MM.1S (cell line): ENCODE data around the gene ACKR3.

ENCODE experiments used
- DNase-seq: peaks from one replicate; pipeline ENCODE4 v3.0.0-alpha.2; 2015
- H2AFZ ChIP-seq: fragments of 300-600 bp; sonication (generic); 2 replicates; pipeline ENCODE4 v1.6.0; 2016; ENCODE audit warnings: antibody characterized with exemption, low read length
- H3F3A ChIP-seq: fragments of 300-600 bp; sonication (generic); 2 replicates; pipeline ENCODE4 v1.6.1; 2016; ENCODE audit warnings: mild to moderate bottlenecking, antibody characterized with exemption, low read length, moderate library complexity, mixed read lengths; ENCODE audit not compliant: insufficient read depth
- H3K27ac ChIP-seq: fragments of 300-600 bp; sonication (generic); 2 replicates; pipeline ENCODE4 v1.5.1; 2016; ENCODE audit warnings: mild to moderate bottlenecking, low read length
- H3K27me3 ChIP-seq: fragments of 300-600 bp; sonication (generic); replicated peaks from 2 replicates; pipeline ENCODE4 v1.6.0; 2016; ENCODE audit warnings: low read length; ENCODE audit not compliant: insufficient read depth
- H3K36me3 ChIP-seq: fragments of 300-600 bp; sonication (generic); replicated peaks from 2 replicates; pipeline ENCODE4 v1.6.1; 2016; ENCODE audit warnings: mild to moderate bottlenecking, low read length, mixed read lengths; ENCODE audit not compliant: insufficient read depth
- H3K4me1 ChIP-seq: fragments of 300-600 bp; sonication (generic); 2 replicates; pipeline ENCODE4 v1.6.1; 2016; ENCODE audit warnings: low read length, mixed read lengths
- H3K4me2 ChIP-seq: fragments of 300-600 bp; sonication (generic); 2 replicates; pipeline ENCODE4 v1.6.0; 2016; ENCODE audit warnings: low read depth, low read length
- H3K4me3 ChIP-seq: fragments of 300-600 bp; sonication (generic); 2 replicates; pipeline ENCODE4 v1.5.1; 2016; ENCODE audit warnings: low read length, mixed read lengths
- H3K79me2 ChIP-seq: fragments of 300-600 bp; sonication (generic); 2 replicates; pipeline ENCODE4 v1.6.1; 2016; ENCODE audit warnings: mixed run types, low read length, mixed read lengths
- H3K9ac ChIP-seq: fragments of 300-600 bp; sonication (generic); 2 replicates; pipeline ENCODE4 v1.6.1; 2016; ENCODE audit warnings: low read length, mixed read lengths
- H3K9me2 ChIP-seq: fragments of 300-600 bp; sonication (generic); replicated peaks from 2 replicates; pipeline ENCODE4 v1.6.1; 2016; ENCODE audit warnings: mild to moderate bottlenecking, low read length, mixed read lengths; ENCODE audit not compliant: insufficient read depth
- H3K9me3 ChIP-seq: fragments of 300-600 bp; sonication (generic); replicated peaks from 2 replicates; pipeline ENCODE4 v1.6.1; 2016; ENCODE audit warnings: mild to moderate bottlenecking, low read length, mixed read lengths; ENCODE audit not compliant: insufficient read depth
- H4K20me1 ChIP-seq: fragments of 300-600 bp; sonication (generic); 2 replicates; pipeline ENCODE4 v1.6.1; 2016; ENCODE audit warnings: mild to moderate bottlenecking, low read length, moderate library complexity, mixed read lengths; ENCODE audit not compliant: insufficient read depth
- CTCF ChIP-seq: fragments of 300-600 bp; sonication (generic); IDR thresholded peaks from 2 replicates; pipeline ENCODE4 v1.5.1; 2016; ENCODE audit warnings: antibody characterized with exemption, low read length, mixed read lengths
- EZH2 ChIP-seq: fragments of 300-600 bp; sonication (generic); optimal IDR thresholded peaks from 2 replicates; pipeline ENCODE3; 2017; ENCODE audit warnings: low read depth, mild to moderate bottlenecking, antibody characterized with exemption, low read length, mixed read lengths
- EZH2phosphoT487 ChIP-seq: fragments of 300-600 bp; sonication (generic); IDR thresholded peaks from 2 replicates; pipeline ENCODE4 v1.6.1; 2018; ENCODE audit warnings: antibody characterized with exemption, low read length

The ACKR3 gene

DNA sequence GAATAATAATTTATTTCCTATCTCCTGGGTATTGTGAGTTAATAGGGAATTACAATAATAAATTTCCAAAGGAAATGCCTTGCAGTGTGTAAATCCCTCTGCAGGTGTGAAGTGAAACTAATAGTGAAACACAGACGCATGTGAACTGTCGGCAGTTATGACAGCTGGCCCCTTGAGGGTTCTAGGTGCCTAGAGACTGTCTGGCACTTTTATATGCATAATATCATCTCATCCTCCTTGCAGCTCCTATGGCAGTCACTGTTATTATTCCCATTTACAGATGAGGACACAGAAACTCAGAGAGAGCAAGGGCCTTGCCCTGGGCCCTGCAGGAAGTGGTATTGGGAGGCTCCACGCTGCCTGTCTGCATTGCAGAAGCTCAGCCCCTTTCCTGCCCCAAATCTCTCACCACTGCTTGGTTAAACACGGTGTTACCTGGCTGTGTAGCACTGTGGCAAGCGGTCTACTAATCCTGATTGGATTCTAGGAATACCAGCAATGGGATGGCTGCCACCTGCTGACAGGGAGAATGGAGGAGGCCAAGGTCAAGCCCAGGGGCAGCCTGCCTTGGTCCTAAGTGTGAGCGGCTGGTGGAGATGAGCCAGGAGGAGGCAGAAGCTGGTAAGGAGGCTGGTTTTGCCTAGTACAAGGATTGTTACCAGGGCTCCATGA lies 32.8 kb upstream of the ACKR3 start:
- no peak overlapping the region for H3K9ac ChIP-seq
- peak overlapping the region; percentile 44; the same call in 1 of the 2 replicates for H3K4me2 ChIP-seq
- no peaks in the 10 kb centered on the region for H3K9me2 ChIP-seq
- H3K27me3 ChIP-seq: no peaks in the 10 kb centered on the region
- no peaks in the 10 kb centered on the region for H3K36me3 ChIP-seq
- no peak overlapping the region for H2AFZ ChIP-seq
- no peaks in the 10 kb centered on the region for H3K9me3 ChIP-seq
- no peak overlapping the region for H3K4me3 ChIP-seq
- H3K4me1 ChIP-seq: peaks cover 14% of the 10 kb centered on the region
- H3F3A ChIP-seq: no peaks in the 10 kb centered on the region
- no peaks in the 10 kb centered on the region for H4K20me1 ChIP-seq
- H3K27ac ChIP-seq: peak overlapping the region; percentile 31; the same call in 1 of the 2 replicates
- no peak for TF ChIP-seq EZH2phosphoT487
- no peak for TF ChIP-seq CTCF
- TF ChIP-seq EZH2: no peak
- H3K79me2 ChIP-seq: no peaks in the 10 kb centered on the region
- peak; percentile 59 for DNase-seq

DNA sequence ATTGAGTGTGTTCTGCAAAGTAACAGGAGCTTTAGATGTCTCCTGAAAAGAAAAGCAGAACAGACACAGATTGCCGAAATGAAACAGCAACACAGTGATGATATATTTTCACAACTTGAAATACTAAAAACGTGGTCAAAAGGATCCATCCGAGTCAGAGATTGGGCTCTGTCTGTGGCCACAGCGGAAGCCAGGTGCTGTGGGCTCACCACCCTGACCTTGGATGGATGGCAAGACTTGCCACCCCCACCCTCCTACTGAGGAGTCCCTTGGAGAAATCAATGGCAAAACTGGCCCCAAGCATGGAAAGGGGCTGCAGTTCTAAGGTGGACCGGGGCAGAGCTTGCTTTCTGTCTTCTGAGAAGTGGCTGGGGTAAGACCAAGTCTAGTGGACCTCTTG lies 31.4 kb upstream of the ACKR3 start:
- Histone ChIP-seq H3K4me2 (0 out of 2 replicates have a peak overlapping the region, but pooled peaks have one; percentile 2), H3K36me3 (no peaks in the 10 kb centered on the region), H3K9me3 (no peaks in the 10 kb centered on the region), H3K9me2 (no peaks in the 10 kb centered on the region), H3K79me2 (no peaks in the 10 kb centered on the region), H3F3A (no peaks in the 10 kb centered on the region), H3K9ac (no peak overlapping the region), H3K4me1 (peaks cover 14% of the 10 kb centered on the region), H4K20me1 (no peaks in the 10 kb centered on the region), H2AFZ (no peak overlapping the region), H3K27me3 (no peaks in the 10 kb centered on the region), H3K4me3 (no peak overlapping the region), H3K27ac (no peak overlapping the region; the same call in 1 of the 2 replicates)
- TF ChIP-seq EZH2phosphoT487 (no peak), EZH2 (no peak), CTCF (no peak)
- DNase-seq: peak; percentile 15

GRCh38 chr2:236541008-236541562 lies 28.5 kb upstream of the ACKR3 start:
- no peaks in the 10 kb centered on the region for H3K36me3 ChIP-seq
- H2AFZ ChIP-seq: no peak overlapping the region
- no peak for DNase-seq
- no peaks in the 10 kb centered on the region for H3K27me3 ChIP-seq
- H3K4me1 ChIP-seq: peaks cover 22% of the 10 kb centered on the region
- H3K4me2 ChIP-seq: no peak overlapping the region
- no peaks in the 10 kb centered on the region for H3F3A ChIP-seq
- no peak overlapping the region for H3K9ac ChIP-seq
- no peaks in the 10 kb centered on the region for H3K9me2 ChIP-seq
- no peaks in the 10 kb centered on the region for H3K79me2 ChIP-seq
- no peaks in the 10 kb centered on the region for H3K9me3 ChIP-seq
- no peak overlapping the region for H3K4me3 ChIP-seq
- H4K20me1 ChIP-seq: no peaks in the 10 kb centered on the region
- no peak overlapping the region for H3K27ac ChIP-seq
- no peak for TF ChIP-seq EZH2phosphoT487
- TF ChIP-seq CTCF: no peak
- TF ChIP-seq EZH2: no peak
